ENCODE measurements around the gene TWIST2.

The TWIST2 gene

GRCh38 chr2:238861013-238861730, 13.3 kb downstream of the TWIST2 start:
- peaks cover 31% of the 10 kb centered on the region for H3K4me1 ChIP-seq (ENCODE audit: control insufficient read depth, insufficient read depth, low read length)
- H3K4me2 ChIP-seq (ENCODE audit: low read length) = no peak overlapping the region
- peaks cover 5% of the 10 kb centered on the region for H3K36me3 ChIP-seq (ENCODE audit: insufficient read depth, low read length)
- H3K9me3 ChIP-seq (replicated peaks; ENCODE audit: low read length) = no peaks in the 10 kb centered on the region
- no peak overlapping the region for H3K9ac ChIP-seq (ENCODE audit: low read depth, low read length)
- H3K27me3 ChIP-seq (ENCODE audit: control insufficient read depth, insufficient read depth, low read length) = no peaks in the 10 kb centered on the region
- H3K4me3 ChIP-seq (ENCODE audit: low read length) = no peak overlapping the region

DNA sequence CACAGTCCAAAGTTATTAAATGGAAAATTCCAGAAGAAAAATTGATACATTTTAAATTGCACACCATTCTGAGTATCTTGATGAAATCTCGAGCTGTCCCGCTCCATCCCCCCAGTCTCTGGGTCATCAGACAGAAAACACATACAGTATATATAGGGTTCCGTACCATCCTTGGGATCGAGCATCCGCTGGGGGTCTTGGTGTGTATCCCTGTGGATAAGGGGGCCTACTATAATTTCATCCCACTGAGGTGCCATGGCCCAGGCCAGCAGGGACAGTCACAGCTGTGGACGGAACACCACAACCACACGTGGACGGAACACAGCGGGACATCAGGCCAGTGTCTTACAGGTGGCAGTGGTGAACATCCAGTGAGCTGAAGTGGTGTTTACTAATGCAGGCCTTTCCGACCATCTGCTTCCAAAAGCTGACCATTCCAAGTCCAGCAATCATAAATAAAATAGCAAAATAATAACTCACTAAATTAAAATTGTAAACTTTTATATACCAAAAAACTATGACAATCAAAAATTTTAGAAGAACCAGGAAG, 14.0 kb downstream of the TWIST2 start:
- Histone ChIP-seq H3K27me3 (ENCODE audit: control insufficient read depth, insufficient read depth, low read length) (no peaks in the 10 kb centered on the region), H3K9ac (ENCODE audit: low read depth, low read length) (no peak overlapping the region), H3K4me3 (ENCODE audit: low read length) (no peak overlapping the region), H3K36me3 (ENCODE audit: insufficient read depth, low read length) (peaks cover 5% of the 10 kb centered on the region), H3K9me3 (replicated peaks; ENCODE audit: low read length) (no peaks in the 10 kb centered on the region), H3K4me1 (ENCODE audit: control insufficient read depth, insufficient read depth, low read length) (peaks cover 36% of the 10 kb centered on the region), H3K4me2 (ENCODE audit: low read length) (no peak overlapping the region)

- Histone ChIP-seq H3K27me3 (ENCODE audit: control insufficient read depth, insufficient read depth, low read length) (no peaks in the 10 kb centered on the region), H3K4me1 (ENCODE audit: control insufficient read depth, insufficient read depth, low read length) (peaks cover 44% of the 10 kb centered on the region), H3K4me3 (ENCODE audit: low read length) (no peak overlapping the region), H3K9me3 (replicated peaks; ENCODE audit: low read length) (no peaks in the 10 kb centered on the region), H3K9ac (ENCODE audit: low read depth, low read length) (no peak overlapping the region), H3K4me2 (ENCODE audit: low read length) (no peak overlapping the region), H3K36me3 (ENCODE audit: insufficient read depth, low read length) (peaks cover 5% of the 10 kb centered on the region)
Observed at GRCh38 chr2:238862701-238863100, 14.8 kb downstream of the TWIST2 start.

- no peak overlapping the region for H3K9ac ChIP-seq (ENCODE audit: low read depth, low read length)
- no peak overlapping the region for H3K4me3 ChIP-seq (ENCODE audit: low read length)
- H3K4me2 ChIP-seq (ENCODE audit: low read length) = no peak overlapping the region
- peaks cover 50% of the 10 kb centered on the region for H3K4me1 ChIP-seq (ENCODE audit: control insufficient read depth, insufficient read depth, low read length)
- no peaks in the 10 kb centered on the region for H3K9me3 ChIP-seq (replicated peaks; ENCODE audit: low read length)
- peaks cover 5% of the 10 kb centered on the region for H3K36me3 ChIP-seq (ENCODE audit: insufficient read depth, low read length)
- no peaks in the 10 kb centered on the region for H3K27me3 ChIP-seq (ENCODE audit: control insufficient read depth, insufficient read depth, low read length)
Observed at GRCh38 chr2:238863231-238863630, 15.3 kb downstream of the TWIST2 start.

DNA sequence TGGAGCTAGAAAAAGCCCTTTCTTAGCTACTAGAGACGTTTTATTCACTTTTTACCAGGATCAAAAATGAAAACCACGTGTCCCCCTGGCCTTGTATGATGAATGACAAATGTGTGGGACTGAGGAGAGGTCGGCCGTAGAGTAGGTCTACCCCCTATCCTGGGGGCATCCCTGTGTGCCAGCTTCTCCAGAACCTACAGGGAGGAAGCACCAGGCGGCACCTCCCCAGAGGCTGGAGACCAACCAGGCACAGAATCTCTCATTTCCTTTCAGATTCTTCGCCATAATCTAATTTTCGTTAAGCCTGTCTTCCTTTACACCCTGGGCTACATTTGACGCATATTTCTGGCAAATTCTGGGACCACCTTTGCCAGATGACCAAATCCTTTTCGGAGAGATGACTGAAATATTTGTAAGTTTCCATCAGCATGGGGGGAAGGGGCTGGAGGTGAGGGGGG, 15.9 kb downstream of the TWIST2 start:
- Histone ChIP-seq H3K9ac (ENCODE audit: low read depth, low read length) (peak overlapping the region; percentile 49), H3K4me3 (ENCODE audit: low read length) (peak overlapping the region; percentile 35), H3K4me2 (ENCODE audit: low read length) (peak overlapping the region; percentile 53), H3K27me3 (ENCODE audit: control insufficient read depth, insufficient read depth, low read length) (no peaks in the 10 kb centered on the region), H3K36me3 (ENCODE audit: insufficient read depth, low read length) (peaks cover 5% of the 10 kb centered on the region), H3K9me3 (replicated peaks; ENCODE audit: low read length) (no peaks in the 10 kb centered on the region), H3K4me1 (ENCODE audit: control insufficient read depth, insufficient read depth, low read length) (peaks cover 55% of the 10 kb centered on the region)

GRCh38 chr2:238864207-238865014, 16.5 kb downstream of the TWIST2 start:
- H3K9me3 ChIP-seq (replicated peaks; ENCODE audit: low read length) = no peaks in the 10 kb centered on the region
- H3K27me3 ChIP-seq (ENCODE audit: control insufficient read depth, insufficient read depth, low read length) = no peaks in the 10 kb centered on the region
- H3K4me3 ChIP-seq (ENCODE audit: low read length) = peak overlapping the region; percentile 54
- peak overlapping the region; percentile 74 for H3K4me2 ChIP-seq (ENCODE audit: low read length)
- H3K36me3 ChIP-seq (ENCODE audit: insufficient read depth, low read length) = peaks cover 5% of the 10 kb centered on the region
- H3K9ac ChIP-seq (ENCODE audit: low read depth, low read length) = peak overlapping the region; percentile 71
- peaks cover 61% of the 10 kb centered on the region for H3K4me1 ChIP-seq (ENCODE audit: control insufficient read depth, insufficient read depth, low read length)

DNA sequence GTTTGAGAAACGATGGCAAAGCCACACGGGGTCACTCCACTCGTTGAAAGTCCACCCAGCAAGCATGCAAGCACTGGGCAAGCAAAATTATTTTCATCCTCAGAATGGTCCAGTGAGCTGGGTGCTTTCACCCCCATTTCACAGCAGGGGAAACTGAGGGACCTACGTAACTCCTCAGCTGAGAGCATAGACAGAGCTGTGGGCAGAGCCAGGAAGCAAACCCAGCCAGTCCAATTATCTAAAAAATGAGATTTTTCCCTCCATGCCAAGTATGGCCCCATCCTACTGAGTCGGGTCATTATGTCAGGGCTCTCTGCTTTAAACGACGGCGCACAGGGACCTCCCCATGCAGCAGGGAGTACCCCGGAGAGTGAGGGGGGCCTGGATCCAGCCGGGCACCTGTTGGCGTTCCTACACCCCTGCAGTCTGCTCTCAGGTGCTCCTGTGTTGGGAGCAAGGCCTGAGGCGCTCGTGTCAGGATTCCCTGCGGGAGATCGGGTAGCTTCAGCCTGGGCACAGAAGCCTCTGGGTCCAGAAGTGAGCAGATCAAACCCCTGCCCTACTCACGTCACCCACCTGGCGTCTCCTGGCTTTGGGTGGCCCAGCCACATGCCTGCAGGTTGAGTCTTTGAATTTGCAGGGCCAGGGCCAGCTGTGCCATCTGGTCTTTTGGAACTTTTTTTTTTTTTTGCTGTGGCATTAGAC, 17.3 kb downstream of the TWIST2 start:
- Histone ChIP-seq H3K4me1 (ENCODE audit: control insufficient read depth, insufficient read depth, low read length) (peaks cover 64% of the 10 kb centered on the region), H3K9me3 (replicated peaks; ENCODE audit: low read length) (no peaks in the 10 kb centered on the region), H3K36me3 (ENCODE audit: insufficient read depth, low read length) (peaks cover 5% of the 10 kb centered on the region), H3K4me2 (ENCODE audit: low read length) (peak overlapping the region; percentile 74), H3K27me3 (ENCODE audit: control insufficient read depth, insufficient read depth, low read length) (no peaks in the 10 kb centered on the region), H3K9ac (ENCODE audit: low read depth, low read length) (peak overlapping the region; percentile 71), H3K4me3 (ENCODE audit: low read length) (peak overlapping the region; percentile 54)

- peaks cover 5% of the 10 kb centered on the region for H3K36me3 ChIP-seq (ENCODE audit: insufficient read depth, low read length)
- H3K9ac ChIP-seq (ENCODE audit: low read depth, low read length) = no peak overlapping the region
- H3K4me1 ChIP-seq (ENCODE audit: control insufficient read depth, insufficient read depth, low read length) = peaks cover 64% of the 10 kb centered on the region
- H3K4me2 ChIP-seq (ENCODE audit: low read length) = no peak overlapping the region
- H3K4me3 ChIP-seq (ENCODE audit: low read length) = no peak overlapping the region
- no peaks in the 10 kb centered on the region for H3K9me3 ChIP-seq (replicated peaks; ENCODE audit: low read length)
- no peaks in the 10 kb centered on the region for H3K27me3 ChIP-seq (ENCODE audit: control insufficient read depth, insufficient read depth, low read length)
Observed at GRCh38 chr2:238865744-238866355, 18.0 kb downstream of the TWIST2 start.

DNA sequence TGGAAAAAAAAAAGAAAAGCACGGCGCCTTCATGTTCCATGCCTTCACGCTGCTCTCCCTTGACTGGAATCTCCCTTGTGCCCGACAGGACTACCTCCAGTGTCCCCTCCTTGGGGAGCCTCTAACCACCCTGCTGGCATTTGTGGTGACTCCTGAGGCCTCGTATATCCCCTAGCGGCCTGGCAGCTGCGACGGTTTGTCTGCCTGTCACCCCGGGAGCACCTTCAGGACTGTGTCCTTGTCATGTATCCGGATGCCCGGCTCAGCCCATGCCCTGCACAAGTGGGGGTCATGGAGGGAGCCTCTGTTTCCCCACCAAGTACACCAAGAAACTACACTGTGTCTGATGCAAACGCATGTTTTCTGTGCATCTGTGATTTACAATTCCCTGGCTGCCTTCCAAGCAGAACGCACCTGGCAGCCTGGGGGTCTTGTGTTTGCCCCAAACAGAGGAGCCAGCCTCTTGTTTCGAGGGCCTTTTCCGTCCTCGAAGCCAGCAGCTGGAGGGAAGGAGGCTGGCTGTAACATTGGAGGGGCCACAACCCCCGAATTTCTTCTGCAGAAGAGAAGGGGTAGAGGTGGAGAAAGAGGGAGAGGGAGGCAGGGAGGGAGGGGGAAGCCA, 18.9 kb downstream of the TWIST2 start:
- peaks cover 64% of the 10 kb centered on the region for H3K4me1 ChIP-seq (ENCODE audit: control insufficient read depth, insufficient read depth, low read length)
- H3K9ac ChIP-seq (ENCODE audit: low read depth, low read length) = peak overlapping the region; percentile 58
- H3K27me3 ChIP-seq (ENCODE audit: control insufficient read depth, insufficient read depth, low read length) = no peaks in the 10 kb centered on the region
- peak overlapping the region; percentile 81 for H3K4me2 ChIP-seq (ENCODE audit: low read length)
- H3K36me3 ChIP-seq (ENCODE audit: insufficient read depth, low read length) = peaks cover 5% of the 10 kb centered on the region
- H3K9me3 ChIP-seq (replicated peaks; ENCODE audit: low read length) = no peaks in the 10 kb centered on the region
- no peak overlapping the region for H3K4me3 ChIP-seq (ENCODE audit: low read length)

DNA sequence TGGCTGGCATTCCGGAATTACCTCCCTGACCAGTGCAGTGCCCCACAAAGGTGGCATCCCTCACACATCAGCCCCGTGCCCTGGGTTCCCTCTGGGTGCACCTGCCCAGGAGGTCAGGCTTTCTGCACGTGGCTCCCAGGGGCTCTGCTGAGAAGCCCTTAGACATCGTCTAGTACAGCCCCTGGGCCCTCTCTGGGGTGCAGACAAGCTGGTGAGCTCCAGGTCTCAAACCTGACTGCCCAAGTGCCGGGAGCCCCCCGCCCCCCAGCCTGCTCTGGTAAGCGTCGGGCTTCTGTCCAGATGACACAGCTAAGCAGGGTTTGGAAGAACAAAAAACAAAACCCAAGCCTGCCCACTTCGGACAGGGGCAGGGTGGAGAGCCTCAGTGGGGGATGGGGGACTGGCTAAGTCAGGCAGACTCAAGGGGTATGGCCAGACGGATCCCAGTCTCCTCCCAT, 20.2 kb downstream of the TWIST2 start:
- Histone ChIP-seq H3K9ac (ENCODE audit: low read depth, low read length) (peak overlapping the region; percentile 33), H3K9me3 (replicated peaks; ENCODE audit: low read length) (no peaks in the 10 kb centered on the region), H3K4me3 (ENCODE audit: low read length) (peak overlapping the region; percentile 53), H3K4me1 (ENCODE audit: control insufficient read depth, insufficient read depth, low read length) (peaks cover 63% of the 10 kb centered on the region), H3K36me3 (ENCODE audit: insufficient read depth, low read length) (peaks cover 4% of the 10 kb centered on the region), H3K27me3 (ENCODE audit: control insufficient read depth, insufficient read depth, low read length) (no peaks in the 10 kb centered on the region), H3K4me2 (ENCODE audit: low read length) (peak overlapping the region; percentile 81)

Measured in skeletal muscle satellite cell (primary cell).